Endothelial cell of umbilical vein (primary cell): ENCODE results near the gene CLEC11A. TPM values are rescaled to one million over a fixed set of nuclear protein-coding genes. Genes with fewer than 3 reads are reported as not detected.

Source experiments
- BruUV-seq: library from RNA; stranded (reverse); fragments of 400-500 nt; replicated peaks from 2 replicates; lab custom pipeline; 2021; lab: Mats Ljungman, UMichigan
- CTCF ChIA-PET: fragments of 300-600, 350-600 bp; sonication (Branson Sonifier 250); formaldehyde crosslinking; loops from one replicate; lab custom pipeline; 2021; ENCODE audit warnings: antibody characterized with exemption, inconsistent platforms; lab: Charles Lee
- POLR2A ChIA-PET: fragments of 300-600, 350-600 bp; sonication (Branson Sonifier 250); formaldehyde crosslinking; loops from one replicate; lab custom pipeline; 2021; ENCODE audit warnings: antibody characterized with exemption, inconsistent platforms; lab: Charles Lee
- DNase-seq: peaks from one replicate; pipeline ENCODE4 v3.0.0-alpha.2; 2011; ENCODE audit warnings: low read depth, low spot score
- FAIRE-seq: peaks from 2 replicates; lab custom pipeline; 2011; peaks lifted over from hg19 to GRCh38; lab: Jason Lieb, UNC
- H2AFZ ChIP-seq: 2 replicates; pipeline ENCODE4 v1.6.0; 2012; ENCODE audit warnings: low read depth, low read length, control low read depth, inconsistent platforms
- H3K27ac ChIP-seq: 2 replicates; pipeline ENCODE4 v1.5.1; 2011; ENCODE audit warnings: low read depth, mild to moderate bottlenecking, control low read depth, low read length, moderate library complexity; ENCODE audit not compliant: insufficient read depth
- H3K27me3 ChIP-seq, 2 experiments: 2 replicates each; pipeline versions ENCODE4 v1.6.0 to v1.6.1; 2011; ENCODE audit warnings: low read length in 2 of 2, mixed read lengths in 1 of 2; ENCODE audit not compliant: control insufficient read depth in 2 of 2, insufficient read depth in 2 of 2
- H3K36me3 ChIP-seq, 2 experiments: 2 replicates in 1 of 2; 3 replicates in 1 of 2; pipeline ENCODE4 v1.5.1; 2011; ENCODE audit warnings: low read length in 2 of 2, mild to moderate bottlenecking in 1 of 2, moderate library complexity in 1 of 2; ENCODE audit not compliant: control insufficient read depth in 2 of 2, insufficient read depth in 2 of 2; ENCODE audit errors: extremely low read depth in 1 of 2
- H3K4me1 ChIP-seq: 3 replicates; pipeline ENCODE4 v1.5.1; 2011; ENCODE audit warnings: mild to moderate bottlenecking, low read length; ENCODE audit not compliant: control insufficient read depth, insufficient read depth; ENCODE audit errors: extremely low read depth
- H3K4me2 ChIP-seq: 2 replicates; pipeline ENCODE4 v1.6.1; 2011; ENCODE audit warnings: low read length, control low read depth, mixed read lengths; ENCODE audit not compliant: insufficient read depth
- H3K4me3 ChIP-seq, 3 experiments: fragments of 200-600 bp in 1 of 3; sonication (generic), shearing (Covaris generic) in 1 of 3; replicated peaks in 1 of 3; 2 replicates each; pipeline ENCODE4 v1.5.1; 2011 to 2016; ENCODE audit warnings: control low read depth in 3 of 3, low read length in 3 of 3, mild to moderate bottlenecking in 2 of 3, inconsistent platforms in 1 of 3, low read depth in 1 of 3, moderate library complexity in 1 of 3; ENCODE audit not compliant: insufficient read depth in 1 of 3
- H3K79me2 ChIP-seq: 2 replicates; pipeline ENCODE4 v1.6.0; 2012; ENCODE audit warnings: low read length, inconsistent platforms; ENCODE audit not compliant: control insufficient read depth, insufficient read depth
- H3K9ac ChIP-seq: replicated peaks from 2 replicates; pipeline ENCODE3; 2011; ENCODE audit warnings: low read length, control low read depth; ENCODE audit not compliant: insufficient read depth; ENCODE audit errors: extremely low read depth
- H3K9me1 ChIP-seq: replicated peaks from 3 replicates; pipeline ENCODE4 v1.6.0; 2011; ENCODE audit warnings: mild to moderate bottlenecking, low read length; ENCODE audit not compliant: control insufficient read depth, insufficient read depth; ENCODE audit errors: extremely low read depth
- H3K9me3 ChIP-seq: replicated peaks from 2 replicates; pipeline ENCODE4 v1.5.1; 2012; ENCODE audit warnings: low read length, inconsistent platforms; ENCODE audit not compliant: control insufficient read depth, insufficient read depth
- H4K20me1 ChIP-seq: replicated peaks from 2 replicates; pipeline ENCODE3; 2011; ENCODE audit warnings: mild to moderate bottlenecking, low read length; ENCODE audit not compliant: control insufficient read depth, insufficient read depth; ENCODE audit errors: extremely low read depth
- CTCF ChIP-seq, 2 donors: IDR thresholded peaks; 1 replicate in 1 of 2; 2 replicates in 1 of 2; pipeline ENCODE4 v1.5.1; 2011; ENCODE audit warnings: low read length in 2 of 2, mild to moderate bottlenecking in 2 of 2, moderate library complexity in 2 of 2, control low read depth in 1 of 2, inconsistent platforms in 1 of 2, low read depth in 1 of 2; ENCODE audit not compliant: insufficient read depth in 1 of 2; ENCODE audit errors: extremely low read depth in 1 of 2
- EZH2 ChIP-seq: IDR thresholded peaks from 2 replicates; pipeline ENCODE4 v1.6.1; 2012; ENCODE audit warnings: borderline replicate concordance, low read depth, mild to moderate bottlenecking, moderate library complexity, low read length, inconsistent platforms; ENCODE audit not compliant: severe bottlenecking
- FOS ChIP-seq: IDR thresholded peaks from 2 replicates; pipeline ENCODE4 v1.6.1; 2011; ENCODE audit warnings: mild to moderate bottlenecking, low read length, moderate library complexity, borderline replicate concordance; ENCODE audit not compliant: insufficient read depth
- GATA2 ChIP-seq: IDR thresholded peaks from 2 replicates; pipeline ENCODE4 v1.7.0; 2011; ENCODE audit warnings: low read depth, mild to moderate bottlenecking, moderate library complexity, mixed read lengths, low read length; ENCODE audit not compliant: insufficient read length, insufficient read depth
- JUN ChIP-seq: IDR thresholded peaks from 2 replicates; pipeline ENCODE4 v1.6.1; 2011; ENCODE audit warnings: borderline replicate concordance, low read depth; ENCODE audit not compliant: insufficient read length, insufficient read depth
- MAX ChIP-seq: IDR thresholded peaks from 2 replicates; pipeline ENCODE4 v1.6.1; 2011; ENCODE audit not compliant: insufficient read depth, insufficient read length
- MYC ChIP-seq: IDR thresholded peaks from one replicate; pipeline ENCODE4 v1.6.1; 2011; ENCODE audit warnings: mild to moderate bottlenecking, low read depth, low read length
- POLR2A ChIP-seq: IDR thresholded peaks from 2 replicates; pipeline ENCODE4 v1.6.1; 2012; ENCODE audit warnings: low read depth, mild to moderate bottlenecking, control low read depth, low read length
- POLR2AphosphoS5 ChIP-seq: IDR thresholded peaks from 2 replicates; pipeline ENCODE4 v1.6.1; 2012; ENCODE audit warnings: low read depth, mild to moderate bottlenecking, control low read depth, low read length, moderate library complexity; ENCODE audit not compliant: insufficient read depth
- dilution Hi-C: fragments of 300-500 bp; cut with MboI; formaldehyde crosslinking; loops from one replicate; pipeline ENCODE4 v1.15.0; 2019; ENCODE audit warnings: low sequenced_read_pairs; ENCODE audit not compliant: extremely low pct_ligation_motif_present
- intact Hi-C: fragments of 100-400 bp; cut with micrococcal nuclease; formaldehyde crosslinking; loops from one replicate; pipeline ENCODE4 v1.10.0; 2022
- polyA plus RNA-seq, 4 experiments: library from polyadenylated mRNA; depleted of rRNA in 3 of 4; stranded (reverse) in 3 of 4; unstranded in 1 of 4; fragments of >200 nt; gene quantifications; 2 replicates each; pipeline versions ENCODE4 v1.2.1 to v1.2.3, GENCODE V29; 2011 to 2012; ENCODE audit warnings: missing spikeins in 1 of 4
- total RNA-seq: library from RNA; stranded (reverse); gene quantifications from 2 replicates; pipeline ENCODE4 v1.2.3, GENCODE V29; 2021

The CLEC11A gene
- total and polyA plus RNA-seq, 2 donors (not counting 3 experiments of a cell fraction or from before 2014, with no cell fraction given) = 10.4 to 30.1 TPM

GRCh38 chr19:50739132-50739913, 16.2 kb downstream of the CLEC11A start:
- ChIA-PET POLR2A (no interaction called here), CTCF (no interaction called here)
- Histone ChIP-seq H3K79me2 (no peaks in the 10 kb centered on the region), H3K9me1 (no peaks in the 10 kb centered on the region), H3K9me3 (no peaks in the 10 kb centered on the region), H3K27me3 (peaks cover 6 to 11% of the 10 kb centered on the region in 2 experiments), H3K9ac (no peak overlapping the region), H3K4me1 (peaks cover 6% of the 10 kb centered on the region), H3K27ac (no peak overlapping the region), H3K36me3 (no peaks in the 10 kb centered on the region), H4K20me1 (no peaks in the 10 kb centered on the region), H3K4me3 (no peak overlapping the region), H2AFZ (no peak overlapping the region), H3K4me2 (no peak overlapping the region)
- dilution Hi-C loops (no loop called here), intact Hi-C loops (no loop called here)
- DNase-seq (no peak), FAIRE-seq (no peak)
- TF ChIP-seq EZH2 (no peak), POLR2A (no peak), JUN (no peak), GATA2 (no peak), MYC (no peak), MAX (no peak), FOS (no peak), CTCF (IDR thresholded peaks at IDR 0.05; ENCODE audit: extremely low read depth in 1 of 2, insufficient read depth in 1 of 2, low read depth in 1 of 2, low read length in 2 of 2) (no peak), POLR2AphosphoS5 (no peak)
- BruUV-seq = no TSS peak
